Tibial nerve (tissue), 4 donors: Measurements from ENCODE around the gene TYMS.

Source experiments
- EP300 ChIP-seq, 2 donors: sonication (generic); formaldehyde crosslinking; IDR thresholded peaks; one replicate each; pipeline ENCODE4 v1.6.1; 2017; ENCODE audit warnings: antibody characterized with exemption in 2 of 2, mild to moderate bottlenecking in 1 of 2
- POLR2A ChIP-seq, 2 donors: fragments of 450-650 bp; IDR thresholded peaks; one replicate each; pipeline ENCODE4 v1.6.1; 2017; ENCODE audit warnings: antibody characterized with exemption in 2 of 2, mild to moderate bottlenecking in 2 of 2, moderate library complexity in 2 of 2
- TF ChIP-seq, protein P1 (sequence below), 5 experiments: fragments of 200-600 bp in 3 of 5; fragments of 450-650 bp in 2 of 5; sonication (generic) in 3 of 5; IDR thresholded peaks; one replicate each; pipeline ENCODE4 v1.5.1; 2016 to 2019; ENCODE audit warnings: antibody characterized with exemption in 5 of 5, mild to moderate bottlenecking in 3 of 5, moderate library complexity in 2 of 5

DNA sequence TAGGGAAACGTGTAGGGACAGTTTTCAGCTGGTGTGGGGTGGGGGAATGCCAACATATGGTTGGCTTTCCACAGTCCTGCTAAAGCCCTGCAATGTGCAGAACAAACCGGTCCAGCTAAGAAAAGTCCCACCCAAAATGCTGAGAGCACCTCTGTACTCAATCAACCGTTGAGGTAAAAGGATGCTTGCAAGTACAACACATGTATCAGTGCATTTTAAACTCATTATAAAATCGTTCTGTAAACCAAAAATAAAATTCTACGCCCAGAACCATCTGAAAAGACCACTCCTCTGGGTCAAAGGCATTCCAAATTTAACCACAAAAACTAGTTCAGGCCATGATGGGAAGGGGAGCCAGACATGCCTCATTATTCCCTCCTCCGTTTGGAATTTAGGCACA is 2.0 kb upstream of the TYMS start:
- TF ChIP-seq, protein P1, sequence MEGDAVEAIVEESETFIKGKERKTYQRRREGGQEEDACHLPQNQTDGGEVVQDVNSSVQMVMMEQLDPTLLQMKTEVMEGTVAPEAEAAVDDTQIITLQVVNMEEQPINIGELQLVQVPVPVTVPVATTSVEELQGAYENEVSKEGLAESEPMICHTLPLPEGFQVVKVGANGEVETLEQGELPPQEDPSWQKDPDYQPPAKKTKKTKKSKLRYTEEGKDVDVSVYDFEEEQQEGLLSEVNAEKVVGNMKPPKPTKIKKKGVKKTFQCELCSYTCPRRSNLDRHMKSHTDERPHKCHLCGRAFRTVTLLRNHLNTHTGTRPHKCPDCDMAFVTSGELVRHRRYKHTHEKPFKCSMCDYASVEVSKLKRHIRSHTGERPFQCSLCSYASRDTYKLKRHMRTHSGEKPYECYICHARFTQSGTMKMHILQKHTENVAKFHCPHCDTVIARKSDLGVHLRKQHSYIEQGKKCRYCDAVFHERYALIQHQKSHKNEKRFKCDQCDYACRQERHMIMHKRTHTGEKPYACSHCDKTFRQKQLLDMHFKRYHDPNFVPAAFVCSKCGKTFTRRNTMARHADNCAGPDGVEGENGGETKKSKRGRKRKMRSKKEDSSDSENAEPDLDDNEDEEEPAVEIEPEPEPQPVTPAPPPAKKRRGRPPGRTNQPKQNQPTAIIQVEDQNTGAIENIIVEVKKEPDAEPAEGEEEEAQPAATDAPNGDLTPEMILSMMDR (IDR thresholded peaks at IDR 0.05), result no peak
- TF ChIP-seq POLR2A (IDR thresholded peaks at IDR 0.05) (no peak), EP300 (IDR thresholded peaks at IDR 0.05) (no peak)
